ENCODE results near the gene CEP112.

Gene CEP112

DNA sequence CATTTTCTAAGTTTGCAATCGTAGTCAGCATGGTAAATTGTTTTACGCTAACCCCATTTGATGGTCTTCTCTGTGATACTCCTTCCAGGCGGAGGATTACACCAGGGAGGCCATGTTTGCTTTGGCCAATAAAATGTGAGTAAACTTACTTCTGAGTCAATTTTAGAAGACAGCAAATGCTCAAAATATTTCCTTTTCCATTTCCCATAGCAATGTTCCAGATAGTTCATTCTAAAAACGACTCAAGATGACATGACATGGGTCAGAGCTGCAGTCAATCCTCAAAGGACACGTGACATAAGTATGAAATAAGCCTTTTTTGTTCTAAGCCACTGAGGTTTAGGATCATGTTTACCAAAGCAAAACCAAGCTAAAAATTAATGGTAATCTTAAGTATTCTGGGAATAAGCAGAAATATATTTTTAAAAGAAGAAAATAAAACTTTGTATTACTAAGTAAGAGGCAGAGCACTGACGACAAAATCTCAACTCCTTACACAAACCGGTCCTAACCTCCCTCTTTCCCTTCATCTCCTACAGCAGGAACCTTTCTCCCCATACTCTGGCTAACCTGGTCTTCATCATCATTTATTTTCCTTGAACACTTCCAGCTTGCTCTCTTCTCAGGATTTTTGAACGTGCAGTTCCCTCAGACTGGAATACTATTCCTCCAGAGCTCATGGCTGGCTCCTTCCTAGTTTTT, 266.2 kb downstream of the CEP112 start:
- Histone ChIP-seq H3K27me3 (peaks cover under 1% of the 10 kb centered on the region), H3K4me3 (ENCODE audit: low read depth, low read length) (no peak overlapping the region), H3K4me1 (no peaks in the 10 kb centered on the region), H3K36me3 (no peaks in the 10 kb centered on the region), H3K9me3 (no peaks in the 10 kb centered on the region)
- TF ChIP-seq, protein P1, sequence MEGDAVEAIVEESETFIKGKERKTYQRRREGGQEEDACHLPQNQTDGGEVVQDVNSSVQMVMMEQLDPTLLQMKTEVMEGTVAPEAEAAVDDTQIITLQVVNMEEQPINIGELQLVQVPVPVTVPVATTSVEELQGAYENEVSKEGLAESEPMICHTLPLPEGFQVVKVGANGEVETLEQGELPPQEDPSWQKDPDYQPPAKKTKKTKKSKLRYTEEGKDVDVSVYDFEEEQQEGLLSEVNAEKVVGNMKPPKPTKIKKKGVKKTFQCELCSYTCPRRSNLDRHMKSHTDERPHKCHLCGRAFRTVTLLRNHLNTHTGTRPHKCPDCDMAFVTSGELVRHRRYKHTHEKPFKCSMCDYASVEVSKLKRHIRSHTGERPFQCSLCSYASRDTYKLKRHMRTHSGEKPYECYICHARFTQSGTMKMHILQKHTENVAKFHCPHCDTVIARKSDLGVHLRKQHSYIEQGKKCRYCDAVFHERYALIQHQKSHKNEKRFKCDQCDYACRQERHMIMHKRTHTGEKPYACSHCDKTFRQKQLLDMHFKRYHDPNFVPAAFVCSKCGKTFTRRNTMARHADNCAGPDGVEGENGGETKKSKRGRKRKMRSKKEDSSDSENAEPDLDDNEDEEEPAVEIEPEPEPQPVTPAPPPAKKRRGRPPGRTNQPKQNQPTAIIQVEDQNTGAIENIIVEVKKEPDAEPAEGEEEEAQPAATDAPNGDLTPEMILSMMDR (IDR thresholded peaks at IDR 0.05; ENCODE audit: low read depth, low read length): no peak
- DNase-seq: no peak

DNA sequence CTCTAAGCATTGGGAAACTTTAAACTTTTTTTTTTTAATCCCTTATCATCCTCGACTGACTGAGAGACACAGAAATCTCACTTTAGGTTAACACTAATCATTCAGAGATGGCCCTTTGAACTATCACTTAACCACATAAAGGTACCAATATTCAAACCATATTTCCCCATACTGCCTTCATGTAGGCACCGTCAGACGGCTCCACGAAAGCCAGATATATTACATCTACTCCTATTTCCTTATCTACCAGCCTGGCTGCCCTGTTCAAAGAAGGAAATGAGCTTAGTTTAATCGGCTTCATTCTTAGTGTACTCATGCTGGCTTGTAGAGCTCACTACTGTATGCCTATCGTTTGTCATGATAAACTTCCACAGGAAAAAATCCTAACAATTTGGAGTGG, 270.9 kb downstream of the CEP112 start:
- DNase-seq: no peak
- no peaks in the 10 kb centered on the region for H3K9me3 ChIP-seq
- no peaks in the 10 kb centered on the region for H3K4me1 ChIP-seq
- no peak overlapping the region for H3K4me3 ChIP-seq (ENCODE audit: low read depth, low read length)
- TF ChIP-seq, protein P1 (IDR thresholded peaks at IDR 0.05; ENCODE audit: low read depth, low read length): no peak
- H3K27me3 ChIP-seq: peaks cover 4% of the 10 kb centered on the region
- no peaks in the 10 kb centered on the region for H3K36me3 ChIP-seq

DNA sequence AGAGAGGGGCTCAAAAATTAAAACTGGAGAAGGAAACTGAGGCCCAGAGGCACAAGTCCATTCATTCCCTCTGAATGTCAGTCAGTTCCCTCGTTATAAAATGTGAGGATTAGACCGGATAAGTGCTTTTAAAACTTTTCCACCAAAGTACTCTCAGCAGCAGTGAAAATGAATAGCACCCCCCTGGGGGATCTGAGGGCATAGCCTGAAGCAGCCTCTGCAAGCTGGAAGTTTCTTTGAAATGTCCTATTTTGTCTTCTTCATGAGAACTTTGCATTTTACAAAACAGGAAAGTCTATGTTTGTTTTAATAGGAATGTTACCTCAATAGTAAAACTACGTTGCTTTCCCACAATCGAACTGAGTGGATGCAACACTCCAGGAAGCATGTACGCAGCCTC, 273.0 kb downstream of the CEP112 start:
- H3K4me1 ChIP-seq: no peaks in the 10 kb centered on the region
- DNase-seq: no peak
- no peaks in the 10 kb centered on the region for H3K9me3 ChIP-seq
- H3K36me3 ChIP-seq: no peaks in the 10 kb centered on the region
- TF ChIP-seq, protein P1 (IDR thresholded peaks at IDR 0.05; ENCODE audit: low read depth, low read length): no peak
- H3K27me3 ChIP-seq: peaks cover 4% of the 10 kb centered on the region
- no peak overlapping the region for H3K4me3 ChIP-seq (ENCODE audit: low read depth, low read length)

DNA sequence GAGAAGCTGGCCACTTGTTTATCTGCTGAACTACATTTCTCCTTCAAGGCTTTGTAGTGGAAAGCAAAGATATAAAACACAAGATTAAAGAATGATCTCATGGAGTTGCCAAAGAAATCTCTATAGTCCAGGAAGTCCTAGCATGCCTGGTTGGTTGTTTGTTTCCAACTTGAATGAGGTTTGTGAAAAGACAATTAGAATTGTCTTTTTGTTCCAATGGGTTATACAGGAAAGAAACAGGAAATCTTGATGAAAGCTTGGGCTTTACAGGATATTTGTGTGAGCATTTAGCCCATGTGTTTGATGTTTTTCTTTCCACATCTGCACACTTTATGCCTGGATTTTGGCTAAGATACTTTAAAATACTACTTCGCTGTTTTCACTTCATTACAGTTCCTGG, 273.4 kb downstream of the CEP112 start:
- H3K36me3 ChIP-seq: no peaks in the 10 kb centered on the region
- H3K4me3 ChIP-seq (ENCODE audit: low read depth, low read length): no peak overlapping the region
- DNase-seq: no peak
- peaks cover 4% of the 10 kb centered on the region for H3K27me3 ChIP-seq
- no peaks in the 10 kb centered on the region for H3K9me3 ChIP-seq
- no peaks in the 10 kb centered on the region for H3K4me1 ChIP-seq
- TF ChIP-seq, protein P1 (IDR thresholded peaks at IDR 0.05; ENCODE audit: low read depth, low read length): no peak

DNA sequence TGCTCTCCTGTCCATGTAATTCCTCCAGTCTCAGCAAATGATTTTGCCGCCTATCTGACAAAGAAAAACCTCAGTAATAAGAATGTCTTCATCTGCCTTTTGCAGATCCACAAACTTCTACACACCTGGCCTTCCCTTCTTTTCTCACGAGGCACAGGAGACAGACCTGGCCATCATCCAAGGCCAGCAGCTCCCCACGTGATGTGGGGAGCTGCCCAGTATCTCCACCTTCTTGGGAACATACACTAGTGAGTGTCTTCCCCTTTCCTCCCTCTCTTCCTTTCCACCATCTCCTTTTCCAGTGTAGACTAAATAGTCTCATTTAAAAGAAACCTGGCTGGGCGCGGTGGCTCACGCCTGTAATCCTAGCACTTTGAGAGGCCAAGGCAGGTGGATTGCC, 274.4 kb downstream of the CEP112 start:
- no peak for DNase-seq
- Histone ChIP-seq H3K9me3 (no peaks in the 10 kb centered on the region), H3K27me3 (peaks cover 4% of the 10 kb centered on the region), H3K4me1 (no peaks in the 10 kb centered on the region), H3K4me3 (ENCODE audit: low read depth, low read length) (no peak overlapping the region), H3K36me3 (no peaks in the 10 kb centered on the region)
- TF ChIP-seq, protein P1 (IDR thresholded peaks at IDR 0.05; ENCODE audit: low read depth, low read length): no peak

DNA sequence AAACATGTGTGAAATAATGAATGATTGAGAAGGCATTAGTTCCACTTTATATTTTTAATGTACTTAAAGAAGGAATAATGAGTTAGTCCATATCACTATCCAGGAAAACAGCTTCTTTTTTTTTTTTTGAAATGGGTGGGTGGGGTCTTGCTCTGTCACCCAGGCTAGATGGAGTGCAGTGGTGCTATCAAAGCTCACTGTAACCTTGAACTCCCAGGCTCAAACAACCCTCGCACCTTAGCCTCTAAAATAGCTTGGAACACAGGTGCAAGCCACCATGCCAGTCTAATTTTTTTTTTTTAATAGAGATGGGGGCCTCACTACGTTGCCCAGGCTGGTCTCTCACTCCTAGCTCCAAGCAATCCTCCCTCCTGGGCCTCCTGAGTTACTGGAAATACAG, 275.5 kb downstream of the CEP112 start:
- DNase-seq: no peak
- no peaks in the 10 kb centered on the region for H3K36me3 ChIP-seq
- H3K4me1 ChIP-seq: no peaks in the 10 kb centered on the region
- H3K27me3 ChIP-seq: peaks cover 4% of the 10 kb centered on the region; the same call in 1 of the 2 replicates
- no peak overlapping the region for H3K4me3 ChIP-seq (ENCODE audit: low read depth, low read length)
- no peaks in the 10 kb centered on the region for H3K9me3 ChIP-seq
- TF ChIP-seq, protein P1 (IDR thresholded peaks at IDR 0.05; ENCODE audit: low read depth, low read length): no peak

Measured in BE2C (cell line).